Activated naive CD8-positive, alpha-beta T cell (primary cell): ENCODE data around the gene TNF.

ENCODE experiments used
- H3K27ac Mint-ChIP-seq: one replicate; pipeline ENCODE4 v1.8.0; 2021; ENCODE audit warnings: mixed read lengths
- H3K27me3 Mint-ChIP-seq: one replicate; pipeline ENCODE4 v1.8.0; 2021; ENCODE audit warnings: mixed read lengths
- H3K36me3 Mint-ChIP-seq: one replicate; pipeline ENCODE4 v1.8.0; 2021; ENCODE audit warnings: mixed read lengths
- H3K4me1 Mint-ChIP-seq: one replicate; pipeline ENCODE4 v1.8.0; 2021; ENCODE audit warnings: low read depth, mixed read lengths
- H3K4me3 Mint-ChIP-seq: one replicate; pipeline ENCODE4 v1.8.0; 2021; ENCODE audit warnings: mild to moderate bottlenecking, mixed read lengths
- H3K9me3 Mint-ChIP-seq: one replicate; pipeline ENCODE4 v1.8.0; 2021; ENCODE audit warnings: low read depth, mixed read lengths

The TNF gene

GRCh38 chr6:31557443-31558317 lies 17.7 kb upstream of the TNF start:
- Mint-ChIP-seq H3K36me3 (peaks cover 14% of the 10 kb centered on the region), H3K4me1 (peaks cover 72% of the 10 kb centered on the region), H3K4me3 (peak overlapping the region; percentile 63), H3K27me3 (no peaks in the 10 kb centered on the region), H3K9me3 (no peaks in the 10 kb centered on the region), H3K27ac (peak overlapping the region; percentile 97)

GRCh38 chr6:31558318-31558625 lies 17.1 kb upstream of the TNF start:
- Mint-ChIP-seq H3K4me3 (peak overlapping the region; percentile 80), H3K36me3 (peaks cover 16% of the 10 kb centered on the region), H3K27ac (peak overlapping the region; percentile 97)

GRCh38 chr6:31558631-31559500 lies 16.5 kb upstream of the TNF start:
- Mint-ChIP-seq H3K27ac (peak overlapping the region; percentile 97), H3K36me3 (peaks cover 19% of the 10 kb centered on the region), H3K4me3 (peak overlapping the region; percentile 80)

More at GRCh38 chr6:31558318-31558625, 17.1 kb upstream of the TNF start:
- peaks cover 78% of the 10 kb centered on the region for H3K4me1 Mint-ChIP-seq
- no peaks in the 10 kb centered on the region for H3K9me3 Mint-ChIP-seq
- H3K27me3 Mint-ChIP-seq: no peaks in the 10 kb centered on the region

GRCh38 chr6:31559606-31559957 lies 15.8 kb upstream of the TNF start:
- Mint-ChIP-seq H3K9me3 (no peaks in the 10 kb centered on the region), H3K4me1 (peaks cover 83% of the 10 kb centered on the region), H3K27me3 (no peaks in the 10 kb centered on the region), H3K27ac (peak overlapping the region; percentile 97), H3K4me3 (peak overlapping the region; percentile 80), H3K36me3 (peaks cover 20% of the 10 kb centered on the region)

More at GRCh38 chr6:31558631-31559500, 16.5 kb upstream of the TNF start:
- H3K9me3 Mint-ChIP-seq: no peaks in the 10 kb centered on the region
- peaks cover 84% of the 10 kb centered on the region for H3K4me1 Mint-ChIP-seq
- no peaks in the 10 kb centered on the region for H3K27me3 Mint-ChIP-seq

- Mint-ChIP-seq H3K4me1 (peaks cover 84% of the 10 kb centered on the region), H3K27me3 (no peaks in the 10 kb centered on the region), H3K27ac (peak overlapping the region; percentile 97), H3K9me3 (no peaks in the 10 kb centered on the region), H3K4me3 (peak overlapping the region; percentile 80), H3K36me3 (peaks cover 23% of the 10 kb centered on the region)
Observed at GRCh38 chr6:31559958-31560696, 15.2 kb upstream of the TNF start.

GRCh38 chr6:31560697-31561058 lies 14.7 kb upstream of the TNF start:
- Mint-ChIP-seq H3K4me1 (peaks cover 89% of the 10 kb centered on the region), H3K27ac (peak overlapping the region; percentile 97), H3K9me3 (no peaks in the 10 kb centered on the region), H3K36me3 (peaks cover 23% of the 10 kb centered on the region), H3K27me3 (no peaks in the 10 kb centered on the region), H3K4me3 (peak overlapping the region; percentile 80)

- H3K27ac Mint-ChIP-seq: peak overlapping the region; percentile 99
Observed at GRCh38 chr6:31567531-31568370, 7.6 kb upstream of the TNF start.

GRCh38 chr6:31568537-31568961 lies 6.8 kb upstream of the TNF start:
- Mint-ChIP-seq H3K27ac (peak overlapping the region; percentile 99), H3K36me3 (peaks cover 8% of the 10 kb centered on the region), H3K27me3 (no peaks in the 10 kb centered on the region), H3K9me3 (no peaks in the 10 kb centered on the region), H3K4me1 (peaks cover 77% of the 10 kb centered on the region), H3K4me3 (peak overlapping the region; percentile 81)

More at GRCh38 chr6:31567531-31568370, 7.6 kb upstream of the TNF start:
- peaks cover 10% of the 10 kb centered on the region for H3K36me3 Mint-ChIP-seq
- peak overlapping the region; percentile 81 for H3K4me3 Mint-ChIP-seq
- peaks cover 78% of the 10 kb centered on the region for H3K4me1 Mint-ChIP-seq
- no peaks in the 10 kb centered on the region for H3K9me3 Mint-ChIP-seq
- no peaks in the 10 kb centered on the region for H3K27me3 Mint-ChIP-seq

- Mint-ChIP-seq H3K36me3 (peaks cover 4% of the 10 kb centered on the region), H3K4me1 (peaks cover 82% of the 10 kb centered on the region), H3K27me3 (no peaks in the 10 kb centered on the region), H3K9me3 (no peaks in the 10 kb centered on the region), H3K4me3 (peak overlapping the region; percentile 100), H3K27ac (peak overlapping the region; percentile 99)
Observed at GRCh38 chr6:31569861-31570536, 5.4 kb upstream of the TNF start.

GRCh38 chr6:31572041-31572911 lies 3.1 kb upstream of the TNF start, which contains the start of gene LTA:
Gene LTA, plus strand, starts transcription at chr6:31572289. Its CDS starts 454 bp downstream, at chr6:31572743.
- no peaks in the 10 kb centered on the region for H3K9me3 Mint-ChIP-seq
- peaks cover 86% of the 10 kb centered on the region for H3K4me1 Mint-ChIP-seq
- peak within 1 kb of the TSS; percentile 99 for H3K27ac Mint-ChIP-seq
- no peaks in the 10 kb centered on the region for H3K27me3 Mint-ChIP-seq
- peak within 1 kb of the TSS; percentile 100 for H3K4me3 Mint-ChIP-seq
- peaks cover 18% of the 10 kb centered on the region for H3K36me3 Mint-ChIP-seq

GRCh38 chr6:31573239-31574105 lies 1.9 kb upstream of the TNF start:
- Mint-ChIP-seq H3K9me3 (no peaks in the 10 kb centered on the region), H3K4me1 (peaks cover 78% of the 10 kb centered on the region), H3K27ac (peak overlapping the region; percentile 99), H3K4me3 (peak overlapping the region; percentile 100), H3K27me3 (no peaks in the 10 kb centered on the region), H3K36me3 (peaks cover 18% of the 10 kb centered on the region)
